ENCODE results near the gene SWAP70.

DNA sequence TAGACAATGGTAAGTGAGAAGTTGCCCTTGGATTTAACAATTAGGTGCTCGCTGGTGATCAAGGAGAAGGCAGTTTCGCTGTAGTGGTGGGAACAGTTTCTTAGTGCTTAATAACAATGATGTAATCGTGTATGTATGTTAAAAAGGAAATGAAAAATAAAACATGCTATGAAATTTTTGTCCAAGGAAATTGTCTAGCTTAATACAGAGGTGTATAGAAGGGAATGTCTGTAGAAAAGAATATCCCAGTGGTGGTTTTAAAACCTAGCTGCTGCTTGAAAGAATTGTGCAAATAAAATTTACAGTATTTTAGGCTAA, 53.1 kb downstream of the SWAP70 start:
- TF ChIP-seq, protein P1, sequence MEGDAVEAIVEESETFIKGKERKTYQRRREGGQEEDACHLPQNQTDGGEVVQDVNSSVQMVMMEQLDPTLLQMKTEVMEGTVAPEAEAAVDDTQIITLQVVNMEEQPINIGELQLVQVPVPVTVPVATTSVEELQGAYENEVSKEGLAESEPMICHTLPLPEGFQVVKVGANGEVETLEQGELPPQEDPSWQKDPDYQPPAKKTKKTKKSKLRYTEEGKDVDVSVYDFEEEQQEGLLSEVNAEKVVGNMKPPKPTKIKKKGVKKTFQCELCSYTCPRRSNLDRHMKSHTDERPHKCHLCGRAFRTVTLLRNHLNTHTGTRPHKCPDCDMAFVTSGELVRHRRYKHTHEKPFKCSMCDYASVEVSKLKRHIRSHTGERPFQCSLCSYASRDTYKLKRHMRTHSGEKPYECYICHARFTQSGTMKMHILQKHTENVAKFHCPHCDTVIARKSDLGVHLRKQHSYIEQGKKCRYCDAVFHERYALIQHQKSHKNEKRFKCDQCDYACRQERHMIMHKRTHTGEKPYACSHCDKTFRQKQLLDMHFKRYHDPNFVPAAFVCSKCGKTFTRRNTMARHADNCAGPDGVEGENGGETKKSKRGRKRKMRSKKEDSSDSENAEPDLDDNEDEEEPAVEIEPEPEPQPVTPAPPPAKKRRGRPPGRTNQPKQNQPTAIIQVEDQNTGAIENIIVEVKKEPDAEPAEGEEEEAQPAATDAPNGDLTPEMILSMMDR (IDR thresholded peaks at IDR 0.05), result no peak
- no peak for TF ChIP-seq POLR2A (IDR thresholded peaks at IDR 0.05)
